Measurements from ENCODE around the gene CDON. TPM values are rescaled to one million over a fixed set of nuclear protein-coding genes. Genes with fewer than 3 reads are reported as not detected.

The CDON gene
- total RNA-seq, 1 experiment from 2014 or later = 17.2 TPM

- Histone ChIP-seq H3K9ac (ENCODE audit: extremely low read depth, insufficient read length, low read length) (no peak overlapping the region), H4K20me1 (ENCODE audit: control insufficient read depth, insufficient read depth, insufficient read length) (no peaks in the 10 kb centered on the region), H3K27me3 (ENCODE audit: insufficient read depth, low read length) (no peaks in the 10 kb centered on the region), H3K4me1 (ENCODE audit: insufficient read depth, low read length) (peaks cover 4% of the 10 kb centered on the region; the same call in 1 of the 2 replicates), H3K27ac (ENCODE audit: insufficient read length, low read depth, low read length) (no peak overlapping the region), H2BK15ac (ENCODE audit: low read depth, low read length) (no peak overlapping the region), H2AK5ac (ENCODE audit: insufficient read length, low read length) (no peak overlapping the region), H3K23ac (ENCODE audit: insufficient read length, low read depth, low read length) (no peak overlapping the region), H3T11ph (ENCODE audit: low read length) (no peak overlapping the region), H3K79me1 (ENCODE audit: insufficient read depth, low read depth, low read length, poor library complexity, severe bottlenecking) (no peaks in the 10 kb centered on the region), H3K14ac (ENCODE audit: insufficient read depth, low read length) (no peak overlapping the region), H2BK12ac (ENCODE audit: insufficient read length, low read depth, low read length) (no peak overlapping the region), H2BK20ac (ENCODE audit: low read depth, low read length, poor library complexity, severe bottlenecking) (no peak overlapping the region), H2BK5ac (ENCODE audit: insufficient read length, low read length) (no peak overlapping the region), H3K4me2 (ENCODE audit: insufficient read depth, insufficient read length, low read length) (no peak overlapping the region), H2AFZ (ENCODE audit: low read length) (no peak overlapping the region), H3K56ac (ENCODE audit: insufficient read length, low read depth, low read length) (no peak overlapping the region), H3K18ac (ENCODE audit: insufficient read length, low read depth, low read length) (no peak overlapping the region), H3K9me3 (ENCODE audit: control insufficient read depth, low read depth, low read length) (no peaks in the 10 kb centered on the region), H2BK120ac (ENCODE audit: low read depth, low read length, poor library complexity, severe bottlenecking) (no peak overlapping the region), H4K5ac (ENCODE audit: insufficient read length, low read depth, low read length) (no peak overlapping the region), H3K79me2 (ENCODE audit: insufficient read depth, low read length) (no peaks in the 10 kb centered on the region), H3K23me2 (ENCODE audit: insufficient read length, low read depth, low read length, poor library complexity, severe bottlenecking) (no peaks in the 10 kb centered on the region), H3K4ac (ENCODE audit: low read depth, low read length) (no peak overlapping the region), H4K91ac (ENCODE audit: insufficient read length, low read depth, low read length) (no peak overlapping the region), H4K8ac (replicated peaks; ENCODE audit: insufficient read length, low read depth, low read length) (no peak overlapping the region)
- no CpG with 5 or more reads among the region's 5 CpGs for WGBS (ENCODE audit: extremely low coverage, insufficient read length, low lambda C conversion rate)
- peaks cover 8% of the 10 kb centered on the region in 2 experiments for H3K4me1 Mint-ChIP-seq
- no peak for TF ChIP-seq CTCF (conservative IDR thresholded peaks at IDR 0.05)
- no peak for DNase-seq
- H3K27me3 Mint-ChIP-seq (ENCODE audit: low read depth) = no peaks in the 10 kb centered on the region
- no peak overlapping the region for H3K27ac Mint-ChIP-seq
- no peaks in the 10 kb centered on the region for H3K9me3 Mint-ChIP-seq
- H3K36me3 Mint-ChIP-seq (ENCODE audit: insufficient read depth in 1 of 3, low read depth in 3 of 3) = peaks cover 10 to 16% (median 12%) of the 10 kb centered on the region in 3 experiments; a peak in 6 of 7 replicates
- no peak overlapping the region for H3K4me3 Mint-ChIP-seq
These were observed 68.2 kb downstream of the CDON start for GRCh38 chr11:125994509-125994908.

Measured in H9 (cell line).